GM19324 (cell line): Measurements from ENCODE around the gene GALNT18.

Source experiments
- ATAC-seq: cut with Tn5 transposase; IDR thresholded peaks from one replicate; pipeline ENCODE4 v1.9.1; 2021; ENCODE audit warnings: mild to moderate bottlenecking, moderate library complexity; ENCODE audit not compliant: unreplicated experiment, low FRiP score

The GALNT18 gene

DNA sequence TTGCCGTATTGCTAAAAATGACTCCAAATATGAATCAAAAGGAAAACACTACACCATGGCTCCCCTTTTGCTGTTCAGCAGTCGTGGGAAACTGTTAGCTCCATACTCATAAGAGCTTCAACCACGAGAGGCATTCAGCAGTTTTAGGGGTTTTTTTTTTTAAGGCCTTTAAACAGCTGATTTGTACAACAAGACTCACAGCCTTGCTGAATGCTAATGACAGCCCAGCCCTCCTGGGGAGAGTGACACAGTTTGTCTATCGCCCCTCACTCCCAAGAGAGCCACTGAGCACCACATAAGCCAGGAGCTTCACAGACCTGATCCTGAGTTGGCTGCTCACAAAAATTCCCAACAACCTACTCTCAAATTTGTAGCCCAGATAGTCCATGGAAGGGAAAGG lies 32.4 kb downstream of the GALNT18 start:
- ATAC-seq = no peak

DNA sequence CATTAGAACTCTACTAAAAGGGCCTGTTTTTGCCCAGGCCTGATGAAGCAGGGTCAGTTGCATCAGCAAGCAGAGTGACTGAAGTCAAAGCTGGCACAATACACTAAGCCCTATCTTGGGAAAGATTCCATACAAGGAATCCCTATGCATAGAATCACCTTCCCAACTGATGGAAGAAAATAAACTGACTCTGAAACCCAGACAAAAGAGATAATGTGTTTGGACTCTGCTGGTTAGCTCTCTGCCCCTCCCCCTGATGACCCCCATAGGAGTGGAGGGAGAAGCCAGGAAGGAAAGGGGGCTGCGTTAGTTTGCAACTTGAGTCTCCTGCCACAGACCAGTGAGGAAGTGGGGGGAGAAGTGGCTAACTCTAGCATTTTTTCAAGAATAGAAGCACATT lies 32.9 kb downstream of the GALNT18 start:
- no peak for ATAC-seq

DNA sequence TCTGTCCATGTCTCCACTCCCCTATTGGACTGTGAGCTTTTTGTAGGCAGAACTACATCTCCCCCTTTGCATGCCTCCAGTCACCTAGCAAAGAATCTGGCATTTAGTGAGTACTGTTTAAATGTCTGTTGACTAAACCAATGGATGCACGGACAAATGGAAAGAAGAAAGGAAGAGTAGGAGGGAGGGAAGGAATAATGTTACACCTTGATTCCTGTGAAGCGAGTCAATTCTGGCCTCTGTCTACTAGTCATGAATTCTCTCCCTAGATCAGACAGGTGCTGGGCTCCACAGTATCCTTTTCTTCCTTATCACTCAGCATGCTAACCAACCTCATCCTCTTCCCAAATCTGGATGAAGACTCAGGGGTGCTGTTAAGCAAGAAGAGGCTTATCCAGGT lies 33.6 kb downstream of the GALNT18 start:
- no peak for ATAC-seq

DNA sequence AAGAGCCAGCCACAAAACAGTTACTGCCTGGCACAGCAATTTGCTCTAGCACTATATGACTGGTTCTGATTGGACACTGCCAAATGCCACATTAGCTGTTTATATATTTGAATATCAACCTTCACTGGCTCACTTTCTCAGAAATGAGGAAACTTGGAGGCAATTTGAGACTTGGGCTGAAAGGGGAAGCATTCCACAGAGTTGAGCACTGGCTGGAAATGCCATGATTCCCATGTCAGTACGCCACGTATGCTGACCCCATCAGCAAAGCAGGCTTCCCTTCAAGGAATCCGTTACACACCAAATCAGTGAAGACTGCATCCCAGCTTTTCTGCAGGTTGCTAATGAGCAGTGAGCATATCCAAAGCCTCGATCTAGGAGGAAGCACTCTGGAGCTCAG lies 34.7 kb downstream of the GALNT18 start:
- ATAC-seq = no peak

DNA sequence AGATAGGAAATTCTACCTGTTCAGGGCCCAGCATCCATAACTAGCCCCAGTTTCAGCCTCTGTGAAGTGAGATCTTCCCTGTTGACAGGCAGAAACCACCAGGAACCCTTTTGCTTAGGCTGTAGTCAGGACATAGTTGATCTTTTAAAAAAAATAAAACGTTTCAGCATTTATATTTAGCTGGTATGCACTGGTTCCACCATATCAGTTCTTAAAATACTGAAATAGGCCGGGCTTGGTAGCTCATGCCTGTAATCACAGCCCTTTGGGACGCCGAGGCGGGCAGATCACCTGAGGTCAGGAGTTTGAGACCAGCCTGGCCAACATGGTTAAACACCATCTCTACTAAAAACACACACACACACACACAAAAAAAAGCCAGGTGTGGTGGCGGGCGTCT lies 35.3 kb downstream of the GALNT18 start:
- ATAC-seq = no peak

DNA sequence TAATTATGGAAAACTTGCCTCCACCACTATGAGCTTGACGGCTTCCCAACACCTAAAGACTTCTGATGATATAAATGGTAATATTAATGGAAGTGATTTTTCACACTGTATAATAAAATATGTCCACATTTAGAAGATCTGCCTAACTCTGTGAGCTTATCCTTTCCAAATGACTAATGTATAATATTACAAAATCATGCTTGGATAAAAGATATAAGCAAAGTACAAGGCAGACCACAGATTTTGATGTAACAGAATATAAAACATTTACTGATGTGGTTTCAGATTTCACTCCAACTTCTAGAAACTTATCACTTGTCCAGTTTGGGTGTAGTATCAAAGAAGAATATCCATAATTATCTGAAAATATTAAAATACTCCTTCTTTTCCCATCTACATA lies 36.9 kb downstream of the GALNT18 start:
- no peak for ATAC-seq

DNA sequence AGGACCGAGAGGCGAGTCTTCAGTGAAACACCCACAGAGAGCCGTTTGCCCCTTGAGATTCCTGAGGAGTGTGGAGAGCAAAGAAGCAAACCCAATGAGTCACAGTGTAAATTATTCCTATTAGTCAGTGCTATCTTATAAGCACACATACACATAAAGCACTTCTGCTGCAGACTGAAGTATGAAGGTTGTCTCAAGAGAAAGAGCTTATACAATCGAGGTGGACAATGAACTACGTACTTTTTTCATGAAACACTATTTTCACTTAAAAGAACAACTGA lies 37.3 kb downstream of the GALNT18 start:
- ATAC-seq = no peak

DNA sequence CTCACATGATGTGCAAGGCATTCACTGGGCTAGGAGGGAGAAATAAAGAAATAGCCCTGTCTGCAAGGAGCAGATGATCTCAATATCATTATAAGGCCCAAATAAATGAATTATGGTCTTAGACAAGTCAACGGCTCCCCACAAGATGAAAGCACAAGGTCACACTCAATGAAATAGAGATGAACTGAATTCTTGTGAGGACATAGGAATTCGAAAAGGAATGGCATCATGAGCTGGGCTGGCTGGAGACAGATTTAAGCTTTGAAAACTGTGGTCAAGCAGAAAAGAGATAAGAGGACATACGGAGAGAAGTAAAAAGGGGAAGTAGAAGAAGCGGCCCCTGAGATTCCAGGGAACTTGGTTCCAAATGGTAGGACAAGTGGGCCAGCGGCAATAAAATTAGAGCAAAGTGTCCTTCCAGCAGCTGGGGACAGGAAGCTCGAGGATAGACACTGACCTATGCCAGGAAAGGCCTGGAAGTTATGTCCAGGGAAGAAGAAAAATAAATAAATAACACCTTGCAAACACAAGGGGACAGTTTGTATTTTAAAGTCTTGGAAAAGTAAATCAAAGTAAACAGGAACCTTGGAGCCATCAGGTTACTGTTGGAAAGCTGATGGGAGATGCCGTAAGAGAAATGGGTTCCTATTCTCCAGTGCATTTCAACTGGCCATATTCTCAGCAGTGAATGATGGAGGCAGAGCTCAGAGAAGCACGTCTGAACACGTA lies 37.8 kb downstream of the GALNT18 start:
- ATAC-seq = no peak

DNA sequence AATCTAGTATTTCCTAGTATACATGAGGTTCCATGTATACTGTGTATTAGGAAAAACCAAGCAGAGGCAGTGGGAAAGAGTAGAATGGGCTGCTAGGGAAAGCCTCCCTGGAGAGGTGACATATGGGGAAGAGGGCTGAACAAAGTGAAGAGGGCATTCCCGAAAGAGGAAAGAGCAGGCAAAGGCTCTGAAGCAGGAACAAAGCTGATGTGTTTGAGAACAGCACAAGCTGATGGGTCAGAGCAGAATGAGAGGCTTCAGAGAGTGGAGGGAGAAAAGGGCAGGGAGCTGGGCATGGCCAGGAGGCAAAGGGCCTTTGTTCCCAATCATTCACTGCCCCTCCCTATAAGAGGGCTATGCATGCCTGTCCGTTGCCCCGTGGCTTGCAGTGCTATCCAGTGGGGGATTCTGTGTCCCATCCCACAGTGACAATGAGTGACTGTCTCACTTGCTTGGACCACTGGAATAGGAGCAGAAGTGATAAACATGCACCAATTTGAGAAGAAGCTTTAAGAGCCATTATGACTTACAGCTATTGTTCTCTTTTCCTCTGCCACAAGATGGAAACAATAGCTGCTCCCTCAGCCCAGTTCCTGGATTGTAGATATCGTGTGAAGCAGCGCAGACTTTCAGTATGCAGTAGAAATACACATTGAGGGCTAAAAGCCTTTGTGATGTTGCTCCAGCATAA lies 39.6 kb downstream of the GALNT18 start:
- ATAC-seq = no peak

DNA sequence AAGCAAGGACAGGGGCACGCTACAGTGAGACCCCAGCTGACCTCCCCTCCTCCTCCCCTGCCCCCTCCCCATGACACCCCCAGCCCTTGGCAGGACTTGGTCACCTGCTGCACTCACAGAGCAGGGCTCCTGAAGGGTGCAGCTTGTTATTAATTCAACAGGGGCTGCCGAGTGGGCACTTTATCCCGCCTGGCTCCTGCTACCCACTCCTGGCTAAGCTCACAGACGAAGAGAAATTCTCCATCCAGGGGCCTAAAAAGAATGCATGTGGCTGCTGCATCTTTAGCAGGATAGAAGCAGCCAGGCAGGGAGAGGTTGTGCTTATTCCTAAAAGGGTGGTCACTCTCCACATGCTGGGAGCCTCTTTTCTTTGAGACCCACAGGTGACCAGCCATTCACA lies 40.3 kb downstream of the GALNT18 start:
- no peak for ATAC-seq

DNA sequence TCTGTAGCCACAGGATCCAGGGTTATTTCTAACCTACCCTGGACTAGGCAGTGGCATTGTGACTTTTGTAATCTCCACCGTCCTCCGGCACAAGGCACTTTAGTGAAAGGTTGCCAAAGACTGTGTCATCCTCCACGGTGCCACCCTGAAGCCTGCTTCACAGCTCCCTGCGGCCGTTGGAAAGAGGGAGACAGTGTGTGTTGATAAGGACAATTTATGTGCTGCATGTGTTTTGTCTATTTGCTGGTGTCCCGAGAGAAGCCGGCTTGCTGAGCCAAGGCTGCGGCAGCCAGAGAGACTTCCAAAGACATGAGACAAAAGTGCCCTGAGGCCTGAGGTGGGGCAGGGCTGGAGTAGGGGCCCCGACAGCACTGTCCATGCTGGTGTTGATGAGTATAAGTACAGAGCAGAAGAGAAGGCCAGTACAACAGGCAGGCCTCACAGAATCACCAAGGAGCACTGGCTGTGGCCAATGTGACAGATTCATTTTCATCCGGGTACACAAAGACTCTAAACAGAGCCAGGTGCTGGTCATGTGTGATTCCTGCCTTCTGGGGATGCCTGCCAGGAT lies 40.9 kb downstream of the GALNT18 start:
- no peak for ATAC-seq

DNA sequence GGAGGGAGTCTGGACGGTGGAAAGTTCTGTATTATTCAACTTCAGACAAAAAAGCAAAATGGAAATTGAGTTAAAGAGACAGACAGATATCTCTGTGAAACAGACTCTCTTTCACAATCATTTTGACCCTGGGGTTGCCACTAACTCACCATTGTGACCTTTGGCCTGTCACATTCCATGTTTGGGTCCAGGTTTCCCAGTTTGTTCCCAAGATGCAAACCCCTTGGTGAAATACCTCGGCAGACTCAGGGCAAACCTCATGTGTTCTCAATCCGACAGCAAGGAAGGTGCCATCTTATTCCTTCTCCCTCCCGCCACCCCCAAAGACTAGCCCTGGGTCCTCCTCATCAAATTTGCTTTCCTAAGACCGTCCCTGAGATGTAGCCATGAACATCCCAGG lies 41.8 kb downstream of the GALNT18 start:
- no peak for ATAC-seq

DNA sequence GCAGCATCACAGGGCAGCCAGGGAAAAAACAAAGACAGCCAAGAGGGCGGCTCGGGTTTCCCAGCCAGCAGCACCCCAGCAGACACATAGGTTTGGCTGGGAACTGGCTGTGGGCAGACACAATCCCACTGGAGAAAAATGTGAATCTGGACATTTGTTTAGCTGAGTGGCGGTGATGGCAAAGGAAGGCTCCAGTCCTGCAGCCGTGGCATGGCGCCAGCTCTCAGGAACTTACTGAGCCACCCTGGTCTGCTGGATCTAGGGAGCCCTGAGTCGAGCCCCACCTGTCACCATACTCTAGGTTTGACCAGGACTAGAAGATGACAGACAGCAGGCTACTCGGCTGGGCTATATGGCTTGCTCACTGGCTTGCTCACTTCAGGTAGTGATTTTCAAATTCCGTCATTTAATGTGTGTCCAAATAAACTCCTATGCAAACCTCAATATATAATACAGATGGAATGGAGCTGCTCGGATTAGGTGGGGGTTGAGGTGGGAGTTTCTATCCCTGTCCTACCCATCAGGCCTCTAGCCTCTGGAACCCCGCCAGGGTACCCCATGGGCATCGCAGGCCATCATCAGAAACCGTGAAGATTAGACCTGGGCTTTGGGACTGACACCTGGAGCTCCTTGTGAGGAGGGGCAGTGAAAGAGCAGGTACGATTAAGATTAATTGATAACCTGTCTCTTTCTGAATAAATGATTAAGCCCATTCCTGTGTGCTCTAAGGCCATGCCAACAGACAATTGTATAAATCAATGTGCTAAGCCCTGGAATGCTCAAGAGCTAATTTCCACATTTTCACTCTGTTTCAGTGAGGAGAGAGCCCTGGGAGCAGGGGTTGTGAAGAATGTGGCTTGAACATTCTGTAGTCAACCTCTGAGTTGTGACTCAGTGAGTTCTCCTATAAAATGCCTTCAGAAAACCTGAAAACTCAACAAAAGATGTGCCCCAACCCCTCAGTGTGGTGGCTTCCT lies 42.5 kb downstream of the GALNT18 start:
- ATAC-seq = no peak

DNA sequence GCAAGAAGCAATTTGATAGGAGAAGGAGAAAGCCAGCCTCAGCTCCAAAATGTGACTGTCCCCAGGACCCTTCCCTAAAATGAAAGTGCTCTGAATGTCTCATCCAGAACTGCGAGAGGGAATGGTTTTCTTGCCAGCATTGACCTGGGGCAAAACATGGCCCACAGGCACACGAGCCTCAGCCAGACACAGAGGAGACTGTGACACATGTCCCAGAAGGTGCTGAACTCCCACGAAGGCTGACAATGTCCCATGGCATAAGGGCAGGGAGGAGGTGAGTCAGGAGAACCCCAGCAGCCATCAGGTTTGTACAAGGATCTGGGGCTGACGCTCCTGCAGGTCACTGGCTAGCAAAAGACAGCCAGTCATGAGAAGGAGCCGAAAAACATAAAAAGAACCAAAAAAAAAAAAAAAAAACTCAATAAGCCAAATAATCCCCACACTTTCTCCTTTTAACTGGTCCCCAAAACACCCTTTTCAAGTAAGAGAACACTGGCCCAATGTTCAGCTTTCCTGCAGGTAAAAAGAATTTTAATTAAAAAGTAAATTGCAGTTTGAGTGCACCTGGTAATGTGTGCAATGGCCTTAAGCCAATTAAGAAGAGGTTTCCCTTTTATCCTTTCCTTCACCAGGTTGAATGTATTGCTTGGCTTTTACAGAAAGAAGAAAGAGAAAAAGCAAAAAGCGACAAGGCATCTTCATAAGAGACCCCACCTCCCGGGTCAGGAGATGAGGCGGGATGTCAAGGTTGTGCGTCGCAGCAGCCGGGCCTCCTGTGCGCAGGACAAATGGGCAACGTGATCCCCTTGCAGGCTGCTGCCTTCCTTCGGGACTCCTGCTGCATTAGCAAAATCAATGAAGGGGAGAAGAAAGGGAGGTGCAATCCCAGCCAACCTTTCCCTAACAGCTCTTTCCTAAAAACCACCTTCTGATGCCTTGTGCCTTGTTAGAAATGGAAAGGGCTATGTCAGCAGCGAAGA lies 43.6 kb downstream of the GALNT18 start:
- ATAC-seq = no peak

DNA sequence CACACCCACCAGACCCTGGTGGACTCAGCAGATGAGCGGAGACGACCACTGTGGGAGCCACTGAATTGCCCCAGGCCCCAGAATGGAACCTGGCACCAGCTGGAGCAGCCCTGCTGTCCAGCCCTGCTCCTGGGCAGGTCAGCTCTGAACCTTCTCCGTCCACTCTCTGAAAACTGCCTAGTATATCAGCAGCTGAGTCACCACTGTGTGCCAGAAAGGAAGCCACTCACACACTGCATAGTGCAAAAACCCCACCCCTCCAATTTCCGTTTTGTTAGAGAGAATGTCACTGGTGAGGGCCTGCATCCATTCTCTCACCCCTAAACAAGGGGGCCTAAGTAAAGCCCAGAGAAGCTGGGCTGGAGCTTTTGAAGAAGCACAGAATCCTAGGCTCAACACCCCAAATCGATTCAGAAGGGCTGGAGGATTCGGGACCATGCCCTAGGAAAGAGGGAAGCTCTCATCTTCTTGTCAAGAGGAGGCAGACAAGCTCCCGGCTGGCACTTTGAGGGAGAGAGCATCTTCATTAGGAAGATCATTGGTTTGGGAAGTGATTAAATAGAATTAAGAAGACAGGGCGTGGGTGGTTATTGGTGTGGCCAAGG lies 44.5 kb downstream of the GALNT18 start:
- ATAC-seq = no peak

DNA sequence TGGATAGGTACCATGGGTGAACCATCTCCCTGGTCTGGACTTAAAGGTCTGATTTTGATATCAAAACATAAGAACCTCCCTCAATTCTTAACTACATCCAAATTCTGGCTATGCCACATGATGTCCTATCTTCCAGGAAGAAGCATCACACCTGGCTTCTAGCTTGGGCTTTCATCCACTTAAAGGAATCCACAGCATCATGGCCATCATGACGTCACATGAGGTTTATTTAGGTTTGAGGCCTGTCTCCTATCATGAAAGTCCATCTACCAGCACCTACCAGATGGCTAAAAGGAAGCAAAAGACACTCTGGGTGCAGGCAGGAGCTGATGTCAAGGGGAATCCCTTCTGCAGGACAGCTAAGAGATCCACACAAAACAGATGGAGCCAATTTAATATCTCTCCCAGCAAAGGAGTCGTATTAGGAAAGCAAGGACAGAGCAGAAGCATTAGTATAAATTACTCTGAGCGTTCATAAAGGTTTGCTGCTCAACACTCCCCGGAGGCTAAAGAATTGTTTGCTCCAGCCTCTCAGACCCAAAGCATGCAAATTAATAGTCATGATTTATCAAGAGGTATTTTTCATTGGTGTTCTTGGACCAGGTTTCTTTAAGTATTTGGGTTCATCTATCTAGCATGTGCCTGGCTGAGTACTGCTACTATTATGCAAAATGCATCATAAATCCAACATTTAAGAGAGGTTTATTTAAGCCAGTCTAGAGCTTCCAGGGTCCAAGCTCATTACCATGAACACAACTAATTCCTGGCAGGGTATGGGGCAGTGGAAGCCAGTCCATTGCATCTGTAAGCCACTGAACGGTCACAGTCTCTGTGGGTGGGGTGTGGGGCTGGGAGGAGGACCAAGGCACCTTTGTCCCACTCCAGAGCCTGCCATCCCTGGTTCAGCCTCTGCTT lies 47.2 kb downstream of the GALNT18 start:
- no peak for ATAC-seq

DNA sequence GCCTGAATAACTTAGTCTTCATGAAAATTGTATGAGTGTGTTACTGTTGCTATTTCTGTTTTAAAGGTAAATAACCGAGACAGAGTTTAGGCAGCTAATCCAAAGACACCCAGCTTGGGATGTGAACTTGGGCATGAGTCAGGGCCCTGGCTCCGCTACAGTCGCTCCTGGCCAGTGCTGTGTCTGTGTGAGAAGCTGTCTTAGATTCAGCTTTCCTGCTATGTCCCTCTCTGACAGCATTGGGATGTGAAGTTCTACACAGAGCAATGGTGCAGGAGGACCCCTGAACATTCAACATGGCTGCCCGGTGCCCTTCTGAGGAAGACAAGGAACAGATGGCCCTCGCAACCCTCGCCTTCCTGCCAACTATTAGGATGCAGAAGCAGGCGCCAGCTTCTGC lies 49.4 kb downstream of the GALNT18 start:
- ATAC-seq = no peak

DNA sequence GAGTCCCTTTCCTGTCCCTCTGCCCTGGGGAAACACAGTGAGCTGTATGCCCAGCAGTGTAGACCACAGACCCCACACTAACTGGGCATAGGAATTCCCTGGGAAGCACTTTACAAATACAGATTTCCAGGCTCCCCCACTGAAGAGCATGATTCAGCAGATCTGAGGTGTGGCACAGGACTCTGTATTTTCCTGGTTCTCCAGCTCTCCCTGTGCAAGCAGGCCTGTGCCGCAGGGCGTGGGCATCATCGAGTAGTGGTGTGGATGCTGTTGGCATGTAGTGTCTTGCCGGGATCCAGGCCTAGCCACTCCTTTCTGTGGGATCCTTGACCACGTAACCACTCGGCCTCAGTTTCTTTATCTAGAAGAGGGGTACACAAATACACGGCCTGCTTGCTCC lies 49.9 kb downstream of the GALNT18 start:
- ATAC-seq = no peak

DNA sequence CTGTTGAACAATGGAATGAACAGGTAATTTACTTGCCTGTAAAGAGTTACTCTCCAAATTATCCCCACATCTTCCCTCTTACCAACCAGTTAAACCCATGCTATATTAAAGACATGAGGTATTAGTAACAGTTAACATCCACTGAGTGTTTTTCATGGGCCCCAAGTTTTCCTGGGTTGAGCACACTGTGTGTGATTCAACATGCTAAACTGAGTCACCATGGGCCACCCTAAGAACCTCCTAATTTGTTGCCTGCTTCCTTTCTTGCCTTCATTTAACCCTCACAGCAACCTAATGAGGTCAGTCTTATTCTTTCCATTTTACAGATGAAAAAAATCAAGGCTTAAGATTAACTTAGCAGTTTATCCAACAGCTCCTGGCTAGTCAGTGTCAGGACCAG lies 51.0 kb downstream of the GALNT18 start:
- no peak for ATAC-seq
